Large intestine (tissue), 3 donors: Measurements from ENCODE around the gene MAGEB17. TPM values are rescaled to one million over a fixed set of nuclear protein-coding genes. Genes with fewer than 3 reads are reported as not detected.

Experiments
- DNase-seq, 2 donors: peaks; one replicate each; pipeline versions ENCODE4 v3.0.0 to v3.0.0-alpha.2; 2013
- H3K27ac ChIP-seq: one replicate; pipeline ENCODE4 v1.5.1; 2013; ENCODE audit warnings: low read length
- H3K27me3 ChIP-seq: 2 replicates; pipeline ENCODE4 v1.6.1; 2013; ENCODE audit warnings: low read length; ENCODE audit not compliant: control insufficient read depth, insufficient read depth
- H3K36me3 ChIP-seq: 2 replicates; pipeline ENCODE4 v1.6.1; 2013; ENCODE audit warnings: low read length; ENCODE audit not compliant: control insufficient read depth, insufficient read depth
- H3K4me1 ChIP-seq: one replicate; pipeline ENCODE4 v1.6.1; 2013; ENCODE audit warnings: low read length; ENCODE audit not compliant: control insufficient read depth, insufficient read depth
- H3K4me3 ChIP-seq: one replicate; pipeline ENCODE4 v1.5.1; 2013; ENCODE audit warnings: low read length
- H3K9me3 ChIP-seq: one replicate; pipeline ENCODE4 v1.6.1; 2013; ENCODE audit warnings: mild to moderate bottlenecking, low read depth, low read length, moderate library complexity; ENCODE audit not compliant: control insufficient read depth
- WGBS: methylation state at CpG from one replicate; pipeline ENCODE4 v1.1.5; 2013; ENCODE audit warnings: low lambda C conversion rate; ENCODE audit not compliant: insufficient coverage; 5-methylcytosine and 5-hydroxymethylcytosine counted together
- polyA plus RNA-seq: library from polyadenylated mRNA; unstranded; fragments of 120-200 nt; gene quantifications from one replicate; pipeline ENCODE4 v1.2.1, GENCODE V29; 2013

The MAGEB17 gene
- polyA plus RNA-seq, 1 donor = not detected

DNA sequence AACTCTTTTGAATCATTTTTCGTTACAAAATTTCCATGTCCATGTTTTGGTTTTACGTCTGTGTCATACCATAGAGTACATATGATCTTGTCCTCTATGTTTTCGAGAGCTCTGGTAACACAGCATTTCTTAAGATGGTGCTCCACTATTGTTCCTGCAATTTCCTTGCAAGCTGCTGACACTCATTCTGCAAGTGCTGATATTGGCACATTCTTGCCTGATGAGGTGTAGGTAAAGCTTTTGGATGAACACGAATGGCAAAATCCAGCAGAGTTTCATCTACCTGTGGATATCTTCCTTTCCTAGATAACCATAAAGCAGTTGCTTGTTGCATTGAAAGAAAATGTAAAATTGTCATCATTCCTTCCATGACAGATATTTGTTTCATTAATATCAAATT lies 41.3 kb downstream of the MAGEB17 start:
- Histone ChIP-seq H3K9me3 (no peaks in the 10 kb centered on the region), H3K4me1 (no peaks in the 10 kb centered on the region), H3K36me3 (no peaks in the 10 kb centered on the region), H3K27ac (no peak overlapping the region), H3K4me3 (no peak overlapping the region), H3K27me3 (no peaks in the 10 kb centered on the region)
- no CpG with 5 or more reads among the region's 4 CpGs for WGBS
- no peak for DNase-seq

DNA sequence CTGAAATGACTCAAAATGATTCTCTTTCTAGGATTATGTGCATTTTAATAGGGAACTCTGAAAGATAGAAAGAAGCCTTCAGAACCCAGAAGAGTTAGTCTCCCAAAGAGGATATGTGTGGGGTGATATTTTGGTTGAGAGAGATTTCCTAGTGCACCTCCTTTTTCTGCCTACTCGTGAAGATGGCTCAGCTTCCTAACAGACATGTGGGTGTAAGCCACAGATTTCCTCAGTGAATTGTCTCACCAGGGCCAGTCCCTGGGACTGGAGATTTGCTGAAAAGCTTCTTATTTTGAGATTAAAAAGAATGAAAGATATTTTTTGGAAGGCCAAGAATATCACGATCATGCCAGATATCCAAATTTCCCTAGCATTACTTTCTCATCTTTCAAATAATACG lies 42.8 kb downstream of the MAGEB17 start:
- H3K4me3 ChIP-seq = no peak overlapping the region
- H3K9me3 ChIP-seq = no peaks in the 10 kb centered on the region
- WGBS = no CpG with 5 or more reads among the region's 3 CpGs
- no peaks in the 10 kb centered on the region for H3K27me3 ChIP-seq
- no peaks in the 10 kb centered on the region for H3K36me3 ChIP-seq
- no peak for DNase-seq
- no peaks in the 10 kb centered on the region for H3K4me1 ChIP-seq
- H3K27ac ChIP-seq = no peak overlapping the region

DNA sequence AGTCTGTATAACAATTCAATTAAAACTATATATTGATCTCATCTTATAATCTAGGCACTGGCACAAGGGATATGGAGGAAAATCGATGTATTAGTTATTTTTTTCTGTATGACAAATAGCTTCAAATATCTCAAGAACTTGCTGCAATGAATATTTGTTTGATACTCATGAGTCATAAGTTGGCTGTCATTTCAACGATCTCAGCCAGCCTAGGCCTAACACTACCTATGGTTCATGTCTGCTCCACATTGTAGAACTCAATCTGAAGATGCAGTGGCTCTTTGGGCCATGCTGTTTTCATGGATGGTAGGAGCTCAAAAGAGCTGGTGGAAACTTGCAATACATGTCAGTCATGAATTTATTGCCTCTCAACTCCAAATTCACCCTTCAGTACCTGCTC lies 44.7 kb downstream of the MAGEB17 start:
- H3K4me1 ChIP-seq = no peaks in the 10 kb centered on the region
- WGBS = no CpG with 5 or more reads among the region's 2 CpGs
- no peaks in the 10 kb centered on the region for H3K27me3 ChIP-seq
- no peak for DNase-seq
- H3K9me3 ChIP-seq = no peaks in the 10 kb centered on the region
- no peak overlapping the region for H3K4me3 ChIP-seq
- H3K27ac ChIP-seq = no peak overlapping the region
- H3K36me3 ChIP-seq = no peaks in the 10 kb centered on the region

DNA sequence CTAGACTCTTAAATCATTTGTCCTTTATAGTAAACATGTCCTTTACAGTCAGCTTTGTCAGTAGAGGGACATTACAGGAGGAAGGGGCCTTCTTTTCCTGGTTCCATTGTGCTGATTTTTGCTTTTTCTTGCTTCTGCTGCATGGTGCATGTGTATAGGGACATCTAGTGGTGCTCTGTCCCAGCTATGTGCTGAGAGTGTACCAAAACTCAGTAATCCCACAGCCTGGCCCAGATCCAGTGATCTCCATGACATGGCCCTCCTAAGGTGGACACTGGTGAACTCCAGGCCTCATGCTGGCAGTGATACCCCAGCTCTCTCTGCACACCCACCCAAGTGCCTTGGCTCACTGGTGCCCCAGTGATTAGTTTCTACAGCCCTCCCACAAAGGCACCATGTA lies 45.2 kb downstream of the MAGEB17 start:
- DNase-seq = peak in 1 of 2 donors; percentile 6
- no peaks in the 10 kb centered on the region for H3K27me3 ChIP-seq
- H3K9me3 ChIP-seq = no peaks in the 10 kb centered on the region
- no peak overlapping the region for H3K27ac ChIP-seq
- no peaks in the 10 kb centered on the region for H3K4me1 ChIP-seq
- H3K4me3 ChIP-seq = no peak overlapping the region
- no peaks in the 10 kb centered on the region for H3K36me3 ChIP-seq

DNA sequence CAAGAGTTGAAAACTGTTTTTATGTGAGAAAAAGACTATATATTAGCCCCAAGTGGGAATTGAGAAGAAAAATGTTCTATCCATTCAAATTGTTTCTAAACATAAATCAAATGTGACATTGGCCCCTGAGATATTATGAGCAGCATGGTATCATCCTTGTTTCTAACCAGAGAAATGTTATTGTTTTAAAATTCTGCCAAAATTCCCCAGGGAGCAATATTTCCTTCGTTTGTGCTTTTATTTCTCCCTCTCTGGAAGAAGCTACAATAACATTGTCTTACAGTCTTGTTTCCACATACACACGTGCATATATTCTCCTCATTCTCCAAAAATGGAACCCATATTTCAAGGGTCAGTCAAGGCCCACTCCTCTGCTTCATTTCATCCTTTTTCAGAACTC lies 46.7 kb downstream of the MAGEB17 start:
- H3K4me3 ChIP-seq = no peak overlapping the region
- H3K27me3 ChIP-seq = no peaks in the 10 kb centered on the region
- no peaks in the 10 kb centered on the region for H3K9me3 ChIP-seq
- no peak for DNase-seq
- no CpG with 5 or more reads among the region's 2 CpGs for WGBS
- no peak overlapping the region for H3K27ac ChIP-seq
- H3K36me3 ChIP-seq = no peaks in the 10 kb centered on the region
- no peaks in the 10 kb centered on the region for H3K4me1 ChIP-seq

DNA sequence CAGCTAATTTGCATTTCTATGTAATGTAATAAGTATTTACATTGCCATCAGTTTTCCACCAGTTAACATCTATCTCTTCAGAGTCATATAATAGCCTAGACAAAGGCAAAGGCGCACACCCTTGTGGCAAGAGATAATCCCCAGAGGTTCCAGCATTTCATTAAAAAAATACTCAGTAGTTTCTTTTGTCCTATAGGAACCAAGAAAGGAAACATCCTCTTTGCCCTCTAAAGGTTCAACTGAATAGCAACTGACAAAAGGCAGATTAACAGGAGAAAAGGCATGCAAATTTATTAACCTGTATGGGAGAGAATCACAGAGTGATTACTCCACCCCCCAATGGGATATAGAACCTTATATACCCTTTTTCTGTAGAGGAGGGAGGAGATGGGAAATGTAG lies 48.4 kb downstream of the MAGEB17 start:
- WGBS = no CpG with 5 or more reads among the region's 1 CpG
- Histone ChIP-seq H3K4me3 (no peak overlapping the region), H3K4me1 (no peaks in the 10 kb centered on the region), H3K36me3 (no peaks in the 10 kb centered on the region), H3K27me3 (no peaks in the 10 kb centered on the region), H3K9me3 (no peaks in the 10 kb centered on the region), H3K27ac (no peak overlapping the region)
- DNase-seq = no peak

Other genes with a start within 250 kb of the MAGEB17 start
- gene GRPR, start 43.9 kb upstream of the MAGEB17 start, polyA plus RNA-seq = 0.34 TPM